Peyer's patch (tissue), 4 donors: ENCODE measurements around the gene FCAR.

Source experiments
- POLR2A ChIP-seq, 2 donors: fragments of 450-650 bp; IDR thresholded peaks; one replicate each; pipeline ENCODE4 v1.5.1; 2017; ENCODE audit warnings: antibody characterized with exemption in 2 of 2, mild to moderate bottlenecking in 2 of 2, moderate library complexity in 2 of 2
- TF ChIP-seq, protein P1 (sequence below), 6 experiments: fragments of 450-650 bp in 4 of 6; fragments of 200-600 bp in 2 of 6; sonication (generic) in 1 of 6; IDR thresholded peaks; one replicate each; pipeline ENCODE4 v1.5.1; 2017 to 2019; ENCODE audit warnings: antibody characterized with exemption in 6 of 6, mild to moderate bottlenecking in 3 of 6, moderate library complexity in 1 of 6

GRCh38 chr19:54875506-54875905 lies 1.5 kb downstream of the FCAR start:
- TF ChIP-seq, protein P1, sequence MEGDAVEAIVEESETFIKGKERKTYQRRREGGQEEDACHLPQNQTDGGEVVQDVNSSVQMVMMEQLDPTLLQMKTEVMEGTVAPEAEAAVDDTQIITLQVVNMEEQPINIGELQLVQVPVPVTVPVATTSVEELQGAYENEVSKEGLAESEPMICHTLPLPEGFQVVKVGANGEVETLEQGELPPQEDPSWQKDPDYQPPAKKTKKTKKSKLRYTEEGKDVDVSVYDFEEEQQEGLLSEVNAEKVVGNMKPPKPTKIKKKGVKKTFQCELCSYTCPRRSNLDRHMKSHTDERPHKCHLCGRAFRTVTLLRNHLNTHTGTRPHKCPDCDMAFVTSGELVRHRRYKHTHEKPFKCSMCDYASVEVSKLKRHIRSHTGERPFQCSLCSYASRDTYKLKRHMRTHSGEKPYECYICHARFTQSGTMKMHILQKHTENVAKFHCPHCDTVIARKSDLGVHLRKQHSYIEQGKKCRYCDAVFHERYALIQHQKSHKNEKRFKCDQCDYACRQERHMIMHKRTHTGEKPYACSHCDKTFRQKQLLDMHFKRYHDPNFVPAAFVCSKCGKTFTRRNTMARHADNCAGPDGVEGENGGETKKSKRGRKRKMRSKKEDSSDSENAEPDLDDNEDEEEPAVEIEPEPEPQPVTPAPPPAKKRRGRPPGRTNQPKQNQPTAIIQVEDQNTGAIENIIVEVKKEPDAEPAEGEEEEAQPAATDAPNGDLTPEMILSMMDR (IDR thresholded peaks at IDR 0.05), result no peak
- TF ChIP-seq POLR2A (IDR thresholded peaks at IDR 0.05), result no peak
